ENCODE results near the gene ANXA2R.
"Not testable (repeated sequence)": the region's sequence is repeated elsewhere in the genome, so short reads cannot be mapped to it uniquely, and the experiment has no call there.

Gene ANXA2R

GRCh38 chr5:43040287-43041098 is at the start of gene ANXA2R:
Gene ANXA2R (minus strand): TSS chr5:43040319. CDS start chr5:43040046, 273 bp downstream.
- DNase-seq (ENCODE audit: low read depth): peak; percentile 89

- not testable (repeated sequence) for DNase-seq (ENCODE audit: low read depth)
Measured at GRCh38 chr5:43086118-43086908, 46.2 kb upstream of the ANXA2R start.

- no peak for DNase-seq (ENCODE audit: low read depth)
Measured at GRCh38 chr5:43085453-43085852, 45.3 kb upstream of the ANXA2R start.

- not testable (repeated sequence) for DNase-seq (ENCODE audit: low read depth)
Measured at GRCh38 chr5:43084468-43084867, 44.3 kb upstream of the ANXA2R start.

GRCh38 chr5:43081345-43081744 is 41.2 kb upstream of the ANXA2R start:
- not testable (repeated sequence) for DNase-seq (ENCODE audit: low read depth)

- no peak for DNase-seq (ENCODE audit: low read depth)
Measured at GRCh38 chr5:43078956-43079355, 38.8 kb upstream of the ANXA2R start.

- not testable (repeated sequence) for DNase-seq (ENCODE audit: low read depth)
Measured at GRCh38 chr5:43077446-43078191, 37.5 kb upstream of the ANXA2R start.

- no peak for DNase-seq (ENCODE audit: low read depth)
Measured at GRCh38 chr5:43075319-43076293, 35.5 kb upstream of the ANXA2R start.

- DNase-seq (ENCODE audit: low read depth): no peak
Measured at GRCh38 chr5:43074987-43075318, 34.8 kb upstream of the ANXA2R start.

GRCh38 chr5:43073597-43074546 is 33.8 kb upstream of the ANXA2R start:
- DNase-seq (ENCODE audit: low read depth): peak; percentile 18

GRCh38 chr5:43069401-43069720 is 29.2 kb upstream of the ANXA2R start:
- DNase-seq (ENCODE audit: low read depth): not testable (repeated sequence)

- no peak for DNase-seq (ENCODE audit: low read depth)
Measured at GRCh38 chr5:43068037-43068436, 27.9 kb upstream of the ANXA2R start.

- peak; percentile 83 for DNase-seq (ENCODE audit: low read depth)
Measured at GRCh38 chr5:43066799-43067741, 27.0 kb upstream of the ANXA2R start.

GRCh38 chr5:43065948-43066798 is 26.1 kb upstream of the ANXA2R start:
- DNase-seq (ENCODE audit: low read depth): peak; percentile 55

GRCh38 chr5:43065387-43065947 is 25.3 kb upstream of the ANXA2R start:
- DNase-seq (ENCODE audit: low read depth): no peak

GRCh38 chr5:43063721-43064171 is 23.6 kb upstream of the ANXA2R start:
- DNase-seq (ENCODE audit: low read depth): no peak

- DNase-seq (ENCODE audit: low read depth): no peak
Measured at GRCh38 chr5:43061352-43062075, 21.4 kb upstream of the ANXA2R start.
